ENCODE data around the gene HHIPL2.
"Not testable (repeated sequence)": the region's sequence is repeated elsewhere in the genome, so short reads cannot be mapped to it uniquely, and the experiment has no call there.

GRCh38 chr1:222476436-222476835 lies 71.5 kb downstream of the HHIPL2 start:
- TF ChIP-seq CTCF, POLR2A (IDR thresholded peaks at IDR 0.05): not testable (repeated sequence)
